ENCODE measurements around the gene CACNA2D3. TPM values are rescaled to one million over a fixed set of nuclear protein-coding genes. Genes with fewer than 3 reads are reported as not detected.

The CACNA2D3 gene
- total RNA-seq, 2 donors from 2014 or later = 0.42 to 0.98 TPM

DNA sequence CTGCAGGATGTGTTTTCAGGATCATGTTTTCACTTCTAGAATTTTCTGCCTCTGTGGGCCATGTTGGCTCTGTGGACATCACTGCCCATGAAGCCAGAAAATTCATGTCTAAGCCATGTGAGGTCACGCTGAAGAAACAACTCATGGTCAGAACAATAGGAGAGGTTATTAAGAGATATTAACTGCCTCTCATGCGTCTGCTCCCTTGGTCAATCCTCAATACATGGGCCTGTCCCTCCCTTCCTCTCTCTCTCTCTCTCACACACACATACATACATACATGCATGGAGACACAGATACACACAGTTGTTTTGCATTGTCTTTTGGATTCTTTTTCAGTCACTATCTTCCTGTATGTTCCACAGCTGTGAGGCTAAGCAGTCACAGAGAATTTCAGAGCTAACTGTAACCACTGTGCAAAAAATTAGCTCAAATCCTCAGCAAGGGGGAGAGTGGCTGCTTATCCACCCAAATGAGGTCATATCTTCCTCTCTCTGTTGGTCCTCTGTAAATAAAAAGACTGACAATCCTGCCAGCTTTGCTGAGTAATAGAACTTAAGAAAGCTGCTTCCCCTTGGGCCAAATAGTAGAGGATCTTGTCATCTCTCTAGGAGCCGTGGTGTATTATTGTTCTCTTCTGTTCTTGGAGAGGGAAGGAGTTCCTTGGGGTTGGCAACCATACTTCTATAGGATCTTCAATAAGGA lies 759.9 kb downstream of the CACNA2D3 start:
- no peak overlapping the region for H3K27ac ChIP-seq

GRCh38 chr3:54888162-54888561 lies 765.8 kb downstream of the CACNA2D3 start:
- no peaks in the 10 kb centered on the region for H3K27me3 ChIP-seq
- DNase-seq = no peak
- H3K4me3 ChIP-seq = no peak overlapping the region
- TF ChIP-seq, protein P1, sequence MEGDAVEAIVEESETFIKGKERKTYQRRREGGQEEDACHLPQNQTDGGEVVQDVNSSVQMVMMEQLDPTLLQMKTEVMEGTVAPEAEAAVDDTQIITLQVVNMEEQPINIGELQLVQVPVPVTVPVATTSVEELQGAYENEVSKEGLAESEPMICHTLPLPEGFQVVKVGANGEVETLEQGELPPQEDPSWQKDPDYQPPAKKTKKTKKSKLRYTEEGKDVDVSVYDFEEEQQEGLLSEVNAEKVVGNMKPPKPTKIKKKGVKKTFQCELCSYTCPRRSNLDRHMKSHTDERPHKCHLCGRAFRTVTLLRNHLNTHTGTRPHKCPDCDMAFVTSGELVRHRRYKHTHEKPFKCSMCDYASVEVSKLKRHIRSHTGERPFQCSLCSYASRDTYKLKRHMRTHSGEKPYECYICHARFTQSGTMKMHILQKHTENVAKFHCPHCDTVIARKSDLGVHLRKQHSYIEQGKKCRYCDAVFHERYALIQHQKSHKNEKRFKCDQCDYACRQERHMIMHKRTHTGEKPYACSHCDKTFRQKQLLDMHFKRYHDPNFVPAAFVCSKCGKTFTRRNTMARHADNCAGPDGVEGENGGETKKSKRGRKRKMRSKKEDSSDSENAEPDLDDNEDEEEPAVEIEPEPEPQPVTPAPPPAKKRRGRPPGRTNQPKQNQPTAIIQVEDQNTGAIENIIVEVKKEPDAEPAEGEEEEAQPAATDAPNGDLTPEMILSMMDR (IDR thresholded peaks at IDR 0.05) = no peak
- no peaks in the 10 kb centered on the region for H3K36me3 ChIP-seq
- H3K9ac ChIP-seq (ENCODE audit: low read depth in 2 of 2, low read length in 2 of 2) = no peak overlapping the region
- intact Hi-C loops (cut with DNase I) = no loop called here
- no peak overlapping the region for H3K27ac ChIP-seq
- H3K9me3 ChIP-seq = no peaks in the 10 kb centered on the region
- no peaks in the 10 kb centered on the region for H3K4me1 ChIP-seq

More for the DNA sequence above, 759.9 kb downstream of the CACNA2D3 start:
- intact Hi-C loops (cut with DNase I) = no loop called here
- TF ChIP-seq, protein P1 (IDR thresholded peaks at IDR 0.05) = no peak
- H3K4me1 ChIP-seq = no peaks in the 10 kb centered on the region
- H3K9ac ChIP-seq (ENCODE audit: low read depth in 2 of 2, low read length in 2 of 2) = no peak overlapping the region
- H3K4me3 ChIP-seq = no peak overlapping the region
- no peak for DNase-seq
- H3K36me3 ChIP-seq = no peaks in the 10 kb centered on the region
- no peaks in the 10 kb centered on the region for H3K9me3 ChIP-seq
- no peaks in the 10 kb centered on the region for H3K27me3 ChIP-seq

GRCh38 chr3:54888873-54889272 lies 766.5 kb downstream of the CACNA2D3 start:
- TF ChIP-seq, protein P1 (IDR thresholded peaks at IDR 0.05) = no peak
- intact Hi-C loops (cut with DNase I) = no loop called here
- no peak overlapping the region for H3K9ac ChIP-seq (ENCODE audit: low read depth in 2 of 2, low read length in 2 of 2)
- H3K9me3 ChIP-seq = no peaks in the 10 kb centered on the region
- H3K4me1 ChIP-seq = no peaks in the 10 kb centered on the region
- no peaks in the 10 kb centered on the region for H3K27me3 ChIP-seq
- H3K4me3 ChIP-seq = no peak overlapping the region
- H3K36me3 ChIP-seq = no peaks in the 10 kb centered on the region
- no peak overlapping the region for H3K27ac ChIP-seq
- no peak for DNase-seq

DNA sequence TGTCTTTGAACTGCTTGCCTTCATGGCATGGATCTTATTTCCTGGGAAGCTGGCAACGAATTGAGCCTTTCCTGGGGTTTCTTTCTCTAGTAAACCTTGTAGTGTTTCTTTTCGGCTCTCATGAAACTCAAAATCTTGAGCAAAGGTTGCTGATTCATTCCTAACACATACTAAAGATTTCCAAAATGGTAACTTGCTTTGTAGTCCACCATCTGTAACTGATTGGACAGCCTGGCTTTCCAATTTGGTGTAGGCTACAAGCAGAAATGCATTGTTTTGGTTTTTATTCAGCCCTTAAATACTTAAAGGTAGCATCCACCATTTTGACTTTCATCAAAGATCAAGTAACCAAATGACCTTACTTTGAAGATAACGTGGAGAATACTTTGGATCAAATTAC lies 767.4 kb downstream of the CACNA2D3 start:
- no peaks in the 10 kb centered on the region for H3K9me3 ChIP-seq
- no peak overlapping the region for H3K4me3 ChIP-seq
- H3K27me3 ChIP-seq = no peaks in the 10 kb centered on the region
- TF ChIP-seq, protein P1 (IDR thresholded peaks at IDR 0.05) = no peak
- H3K4me1 ChIP-seq = no peaks in the 10 kb centered on the region
- no peak overlapping the region for H3K27ac ChIP-seq
- intact Hi-C loops (cut with DNase I) = no loop called here
- no peak for DNase-seq
- no peak overlapping the region for H3K9ac ChIP-seq (ENCODE audit: low read depth in 2 of 2, low read length in 2 of 2)
- no peaks in the 10 kb centered on the region for H3K36me3 ChIP-seq

GRCh38 chr3:54891540-54891897 lies 769.2 kb downstream of the CACNA2D3 start:
- Histone ChIP-seq H3K27me3 (no peaks in the 10 kb centered on the region), H3K4me1 (no peaks in the 10 kb centered on the region), H3K9me3 (no peaks in the 10 kb centered on the region), H3K4me3 (no peak overlapping the region), H3K27ac (no peak overlapping the region), H3K36me3 (no peaks in the 10 kb centered on the region), H3K9ac (ENCODE audit: low read depth in 2 of 2, low read length in 2 of 2) (no peak overlapping the region)
- TF ChIP-seq, protein P1 (IDR thresholded peaks at IDR 0.05) = peak; percentile 28
- peak; percentile 83 for DNase-seq
- intact Hi-C loops (cut with DNase I) = no loop called here

Measured in colonic mucosa (tissue), 4 donors.